ENCODE measurements around the gene AFMID. TPM values are rescaled to one million over a fixed set of nuclear protein-coding genes. Genes with fewer than 3 reads are reported as not detected.

AFMID gene
- total and polyA plus RNA-seq, 9 of the 15 experiments (the other 6 are each of a cell fraction or from before 2014, with no cell fraction given) = 62.1 to 188 (median 74.4) TPM

DNA sequence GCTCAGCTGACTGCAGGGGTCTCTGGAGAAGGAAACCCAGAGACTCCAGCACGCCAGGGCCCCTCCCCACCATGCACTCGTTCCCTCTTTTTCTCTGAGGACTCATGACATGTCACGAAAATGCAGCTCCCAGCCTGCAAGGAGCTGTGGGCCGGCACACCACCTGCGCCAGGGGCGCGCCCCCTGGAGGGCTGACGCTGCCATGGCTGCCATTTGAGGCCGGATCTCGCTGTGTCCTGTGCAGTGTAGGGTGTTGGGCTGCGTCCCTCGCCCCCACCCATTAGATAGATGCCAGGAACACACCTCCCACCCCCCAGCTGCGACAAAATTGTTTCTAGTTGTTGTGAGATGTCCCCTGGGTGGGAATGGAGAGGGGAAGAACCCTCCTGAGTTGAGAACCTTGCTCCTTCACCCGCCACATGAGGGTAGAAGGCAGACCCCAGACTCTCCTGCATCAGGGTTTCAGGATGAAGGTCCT, 10.6 kb upstream of the AFMID start (continued):
- TF ChIP-seq HSF4 (CRISPR knock-in tag; IDR thresholded peaks at IDR 0.05; ENCODE audit: borderline replicate concordance) (no peak), PTBP1 (IDR thresholded peaks at IDR 0.05; ENCODE audit: low read depth, low read length) (peak; percentile 28; the same call in 1 of the 2 replicates), MEF2D (tag; conservative IDR thresholded peaks at IDR 0.05; ENCODE audit: low read depth) (no peak), USF1 (CRISPR knock-in tag; IDR thresholded peaks at IDR 0.05) (no peak), DNMT1 (IDR thresholded peaks at IDR 0.05) (no peak), POLR2AphosphoS5 (IDR thresholded peaks at IDR 0.05; ENCODE audit: control insufficient read depth, insufficient read depth, low read depth, low read length) (no peak), SRSF7 (optimal IDR thresholded peaks at IDR 0.05; ENCODE audit: low read depth, low read length) (no peak), E2F4 (CRISPR knock-in tag; IDR thresholded peaks at IDR 0.05; ENCODE audit: low read depth) (no peak), TCF7L2 (IDR thresholded peaks at IDR 0.05; ENCODE audit: low read depth, low read length) (no peak), TBP (optimal IDR thresholded peaks at IDR 0.05; ENCODE audit: low read depth, low read length) (no peak), EWSR1 (IDR thresholded peaks at IDR 0.05; ENCODE audit: borderline replicate concordance, low read depth, partially characterized antibody) (no peak)
- TF ChIP-seq, protein P1, sequence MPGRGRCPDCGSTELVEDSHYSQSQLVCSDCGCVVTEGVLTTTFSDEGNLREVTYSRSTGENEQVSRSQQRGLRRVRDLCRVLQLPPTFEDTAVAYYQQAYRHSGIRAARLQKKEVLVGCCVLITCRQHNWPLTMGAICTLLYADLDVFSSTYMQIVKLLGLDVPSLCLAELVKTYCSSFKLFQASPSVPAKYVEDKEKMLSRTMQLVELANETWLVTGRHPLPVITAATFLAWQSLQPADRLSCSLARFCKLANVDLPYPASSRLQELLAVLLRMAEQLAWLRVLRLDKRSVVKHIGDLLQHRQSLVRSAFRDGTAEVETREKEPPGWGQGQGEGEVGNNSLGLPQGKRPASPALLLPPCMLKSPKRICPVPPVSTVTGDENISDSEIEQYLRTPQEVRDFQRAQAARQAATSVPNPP (IDR thresholded peaks at IDR 0.05; ENCODE audit: borderline replicate concordance, insufficient read depth, insufficient read length) = no peak
- TF ChIP-seq, protein P2, sequence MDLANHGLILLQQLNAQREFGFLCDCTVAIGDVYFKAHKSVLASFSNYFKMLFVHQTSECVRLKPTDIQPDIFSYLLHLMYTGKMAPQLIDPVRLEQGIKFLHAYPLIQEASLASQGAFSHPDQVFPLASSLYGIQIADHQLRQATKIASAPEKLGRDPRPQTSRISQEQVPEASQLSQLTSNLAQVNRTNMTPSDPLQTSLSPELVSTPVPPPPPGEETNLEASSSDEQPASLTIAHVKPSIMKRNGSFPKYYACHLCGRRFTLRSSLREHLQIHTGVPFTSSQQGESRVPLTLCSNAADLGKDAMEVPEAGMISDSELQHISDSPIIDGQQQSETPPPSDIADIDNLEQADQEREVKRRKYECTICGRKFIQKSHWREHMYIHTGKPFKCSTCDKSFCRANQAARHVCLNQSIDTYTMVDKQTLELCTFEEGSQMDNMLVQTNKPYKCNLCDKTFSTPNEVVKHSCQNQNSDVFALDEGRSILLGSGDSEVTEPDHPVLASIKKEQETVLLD (IDR thresholded peaks at IDR 0.05) = no peak; the same call in 1 of the 2 replicates
- TF ChIP-seq, protein P3, sequence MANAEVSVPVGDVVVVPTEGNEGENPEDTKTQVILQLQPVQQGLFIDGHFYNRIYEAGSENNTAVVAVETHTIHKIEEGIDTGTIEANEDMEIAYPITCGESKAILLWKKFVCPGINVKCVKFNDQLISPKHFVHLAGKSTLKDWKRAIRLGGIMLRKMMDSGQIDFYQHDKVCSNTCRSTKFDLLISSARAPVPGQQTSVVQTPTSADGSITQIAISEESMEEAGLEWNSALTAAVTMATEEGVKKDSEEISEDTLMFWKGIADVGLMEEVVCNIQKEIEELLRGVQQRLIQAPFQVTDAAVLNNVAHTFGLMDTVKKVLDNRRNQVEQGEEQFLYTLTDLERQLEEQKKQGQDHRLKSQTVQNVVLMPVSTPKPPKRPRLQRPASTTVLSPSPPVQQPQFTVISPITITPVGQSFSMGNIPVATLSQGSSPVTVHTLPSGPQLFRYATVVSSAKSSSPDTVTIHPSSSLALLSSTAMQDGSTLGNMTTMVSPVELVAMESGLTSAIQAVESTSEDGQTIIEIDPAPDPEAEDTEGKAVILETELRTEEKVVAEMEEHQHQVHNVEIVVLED (CRISPR knock-in tag; IDR thresholded peaks at IDR 0.05) = no peak
- TF ChIP-seq, protein P4, sequence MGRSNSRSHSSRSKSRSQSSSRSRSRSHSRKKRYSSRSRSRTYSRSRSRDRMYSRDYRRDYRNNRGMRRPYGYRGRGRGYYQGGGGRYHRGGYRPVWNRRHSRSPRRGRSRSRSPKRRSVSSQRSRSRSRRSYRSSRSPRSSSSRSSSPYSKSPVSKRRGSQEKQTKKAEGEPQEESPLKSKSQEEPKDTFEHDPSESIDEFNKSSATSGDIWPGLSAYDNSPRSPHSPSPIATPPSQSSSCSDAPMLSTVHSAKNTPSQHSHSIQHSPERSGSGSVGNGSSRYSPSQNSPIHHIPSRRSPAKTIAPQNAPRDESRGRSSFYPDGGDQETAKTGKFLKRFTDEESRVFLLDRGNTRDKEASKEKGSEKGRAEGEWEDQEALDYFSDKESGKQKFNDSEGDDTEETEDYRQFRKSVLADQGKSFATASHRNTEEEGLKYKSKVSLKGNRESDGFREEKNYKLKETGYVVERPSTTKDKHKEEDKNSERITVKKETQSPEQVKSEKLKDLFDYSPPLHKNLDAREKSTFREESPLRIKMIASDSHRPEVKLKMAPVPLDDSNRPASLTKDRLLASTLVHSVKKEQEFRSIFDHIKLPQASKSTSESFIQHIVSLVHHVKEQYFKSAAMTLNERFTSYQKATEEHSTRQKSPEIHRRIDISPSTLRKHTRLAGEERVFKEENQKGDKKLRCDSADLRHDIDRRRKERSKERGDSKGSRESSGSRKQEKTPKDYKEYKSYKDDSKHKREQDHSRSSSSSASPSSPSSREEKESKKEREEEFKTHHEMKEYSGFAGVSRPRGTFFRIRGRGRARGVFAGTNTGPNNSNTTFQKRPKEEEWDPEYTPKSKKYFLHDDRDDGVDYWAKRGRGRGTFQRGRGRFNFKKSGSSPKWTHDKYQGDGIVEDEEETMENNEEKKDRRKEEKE (IDR thresholded peaks at IDR 0.05; ENCODE audit: borderline replicate concordance in 1 of 2, control insufficient read depth in 1 of 2, low read depth in 2 of 2, low read length in 1 of 2) = no peak
